Activated CD4-positive, alpha-beta T cell treated with anti-CD3 and anti-CD28 coated beads, Interleukin-2, amount 50 U/mL, for 4 hours (primary cell): ENCODE results near the gene VIPR1.
A peak's percentile ranks its signal among the peaks of the same experiment; 100 is the strongest.

Experiments used
- DNase-seq, 2 experiments: peaks; one replicate each; pipeline ENCODE4 v3.0.0-alpha.2; 2020

The VIPR1 gene

DNA sequence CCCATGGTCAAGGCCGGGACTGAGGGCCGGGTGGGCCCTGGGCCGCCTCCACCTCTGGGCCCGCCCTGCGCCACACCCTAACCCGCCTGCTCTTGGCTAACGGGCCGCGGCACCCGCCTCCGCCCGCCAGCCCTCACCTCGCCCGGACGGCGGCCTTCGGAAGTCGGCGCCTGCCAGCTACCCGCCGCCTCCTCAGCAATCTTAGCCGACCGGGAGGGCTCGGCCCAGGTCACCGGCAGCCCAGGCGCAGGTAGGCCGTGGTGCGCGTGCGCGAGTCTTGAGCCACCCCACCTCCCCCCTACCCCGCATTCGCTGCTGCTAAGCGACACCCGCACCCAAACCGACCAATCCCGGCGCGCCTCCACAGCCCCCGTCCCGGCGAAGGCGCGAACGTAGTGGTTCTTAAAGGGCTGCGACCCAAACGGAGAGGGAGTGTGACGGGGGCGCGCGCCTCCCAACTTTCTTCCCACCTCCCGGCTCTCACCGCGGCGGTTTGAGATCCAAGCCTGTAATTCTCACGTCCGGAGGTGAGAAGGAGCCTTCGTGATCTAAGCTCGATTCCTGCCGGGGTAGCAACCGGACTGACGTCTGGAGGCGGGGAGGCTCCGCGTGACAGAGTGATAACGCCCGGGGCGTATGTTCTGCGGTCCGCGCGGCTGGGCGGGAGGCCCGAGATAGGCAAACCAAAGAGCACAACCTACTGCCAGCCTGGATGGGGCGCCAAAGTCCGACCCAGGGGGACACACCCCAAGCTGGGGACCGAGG is 79.4 kb downstream of the VIPR1 start, which contains the start of gene SEC22C:
SEC22C (minus strand) TSS at position 259 of the 765 bp plus-strand sequence. CDS start 12,921 bp downstream, outside the sequence.
- peak; percentile 92 to 93 for DNase-seq

DNA sequence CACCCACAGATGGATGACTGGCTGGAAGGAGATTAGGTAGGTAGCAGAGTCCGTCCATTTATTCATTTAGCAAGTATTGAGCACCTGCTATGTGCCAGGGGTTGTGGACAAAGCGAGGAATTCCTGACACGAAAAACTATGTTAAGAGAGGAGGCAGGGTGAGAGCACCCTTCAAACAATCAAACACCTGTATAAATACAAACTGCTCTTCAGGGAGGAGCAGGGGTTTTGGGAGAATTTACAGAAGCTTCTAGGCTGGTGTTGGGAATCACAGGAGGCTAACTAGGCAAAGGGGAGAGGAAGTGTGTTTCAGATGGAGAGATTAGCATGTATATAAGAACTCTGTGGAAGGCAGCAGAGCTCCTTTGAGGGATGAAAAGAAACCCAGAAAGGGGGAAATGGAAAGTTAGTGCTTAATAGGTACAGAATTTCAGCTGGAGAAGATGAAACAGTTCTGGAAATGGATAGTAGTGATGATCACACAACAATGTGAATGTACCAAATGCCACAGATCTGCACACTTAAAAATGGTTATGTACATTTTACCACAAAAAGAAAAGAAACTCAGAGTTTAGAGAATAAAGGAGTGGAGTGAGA is 80.1 kb downstream of the VIPR1 start:
- no peak for DNase-seq
